ENCODE measurements around the gene FERMT3.

Gene FERMT3

DNA sequence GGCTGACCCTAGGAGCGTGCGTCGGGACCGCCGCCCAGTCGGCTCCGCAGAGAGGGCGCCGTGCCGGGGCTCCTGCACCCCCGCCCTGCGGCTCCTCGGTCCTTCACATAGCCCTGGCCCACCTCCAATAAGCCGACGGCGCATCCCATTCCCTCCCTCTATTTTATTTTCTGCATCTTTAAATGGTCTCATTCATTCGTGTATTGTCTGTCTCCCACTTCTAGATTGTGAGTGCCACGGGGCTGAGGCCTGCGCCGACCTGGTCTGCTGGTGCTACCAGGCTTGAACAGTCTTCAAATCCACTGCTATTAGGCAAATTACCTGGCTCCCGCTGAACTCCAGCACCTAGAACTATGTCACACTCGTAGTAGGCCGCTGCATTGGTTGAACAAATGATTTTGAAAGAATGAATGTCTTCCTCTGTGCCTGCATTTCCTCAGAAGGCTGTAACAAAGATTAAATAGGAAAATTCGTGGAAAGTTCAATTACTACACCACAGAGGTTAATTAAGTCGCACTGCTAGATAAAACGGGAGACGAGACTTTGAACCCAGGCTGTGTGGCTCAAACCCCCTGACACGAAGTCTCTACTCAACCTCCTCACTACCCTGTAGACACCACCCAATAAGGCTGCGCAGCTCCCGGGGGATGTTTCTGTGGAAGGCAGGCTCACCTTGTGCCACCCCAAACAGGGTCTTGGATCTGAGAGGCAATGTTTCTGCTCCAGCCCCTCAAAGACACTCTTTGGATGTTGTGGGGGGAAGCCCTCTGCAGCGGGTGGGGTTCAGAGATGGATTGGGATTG lies 41.4 kb downstream of the FERMT3 start:
- no peak for DNase-seq (ENCODE audit: low read depth in 4 of 4, low spot score in 1 of 4)

DNA sequence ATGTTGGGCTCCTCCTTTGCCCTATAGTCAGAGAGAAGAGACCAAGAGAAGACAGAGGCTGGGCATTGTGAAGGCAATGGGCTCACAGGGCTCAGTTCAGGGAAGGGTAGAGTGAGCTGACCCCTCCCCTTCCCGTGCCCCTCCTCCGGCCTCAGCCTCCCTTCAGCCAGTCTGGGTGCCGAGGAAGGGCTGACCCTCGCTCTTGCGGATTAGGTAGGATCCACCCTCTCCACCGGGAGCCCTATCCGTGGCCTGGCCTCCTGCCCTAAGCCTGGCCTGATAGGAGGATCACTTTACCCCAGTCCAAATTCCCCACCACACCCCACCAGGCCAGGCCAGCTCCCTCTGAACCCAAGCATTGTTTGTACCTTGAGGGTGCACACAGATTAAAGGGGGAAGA lies 42.1 kb downstream of the FERMT3 start:
- DNase-seq (ENCODE audit: low read depth in 4 of 4, low spot score in 1 of 4), result no peak

DNA sequence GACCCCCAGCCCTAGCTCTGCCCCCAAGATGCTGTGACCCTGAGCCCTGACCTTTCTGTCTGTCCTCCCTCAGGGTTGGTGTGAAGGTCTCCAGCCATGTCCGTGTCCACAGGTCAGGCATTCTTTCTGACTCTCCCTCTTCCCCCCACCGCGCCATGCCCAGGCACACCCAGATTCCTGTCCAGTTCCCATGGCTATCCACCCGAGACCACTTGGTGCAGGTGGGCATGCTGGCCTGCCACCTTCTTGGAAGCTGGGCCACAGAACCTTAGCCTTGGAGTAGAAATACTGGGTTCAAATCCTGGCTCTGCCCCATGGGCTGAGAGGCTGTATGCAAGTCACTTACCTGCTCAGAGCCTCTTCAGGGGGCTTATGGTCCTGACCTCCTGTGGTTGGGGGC lies 42.5 kb downstream of the FERMT3 start:
- no peak for DNase-seq (ENCODE audit: low read depth in 4 of 4, low spot score in 1 of 4)

DNA sequence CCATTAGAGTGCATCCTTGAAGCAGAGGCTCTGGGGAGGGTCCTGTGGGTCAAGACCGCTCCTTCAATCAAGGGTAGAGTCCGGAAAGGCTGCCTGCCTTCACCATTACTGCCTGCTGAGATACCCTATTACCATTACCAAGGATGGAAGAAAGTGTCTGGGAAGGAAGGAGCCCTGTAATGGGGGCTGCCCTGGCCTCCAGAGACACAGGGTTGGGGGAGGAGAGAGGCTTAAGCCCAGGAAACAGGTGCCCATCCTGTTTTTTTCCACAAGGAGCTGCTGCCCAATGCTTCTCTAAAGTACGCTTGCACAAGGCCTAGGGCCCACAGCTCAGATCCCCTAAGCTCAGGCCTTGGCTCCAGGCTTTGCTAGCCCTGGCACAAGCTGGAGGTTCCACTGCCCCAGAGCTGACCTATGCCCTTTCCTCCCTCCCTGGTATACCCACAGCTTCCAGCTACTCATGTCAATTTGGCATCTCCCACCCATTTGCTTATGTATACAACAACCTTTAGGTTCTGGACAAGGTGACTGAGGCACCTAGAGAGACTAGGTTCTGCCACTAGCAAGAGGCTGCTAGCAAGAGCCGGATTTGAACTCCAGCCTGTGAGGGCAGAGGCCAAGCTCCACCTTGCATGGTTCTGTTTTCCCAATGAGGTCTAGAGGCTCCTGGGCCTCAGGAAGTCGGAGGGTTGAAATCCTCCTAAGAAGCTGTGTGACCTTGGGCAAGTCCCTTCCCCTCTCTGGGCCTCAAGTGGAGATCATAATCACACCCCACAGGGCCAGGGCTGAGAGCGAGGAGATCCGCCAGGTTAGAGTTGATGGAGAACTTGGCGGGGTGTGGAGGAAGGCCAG lies 43.3 kb downstream of the FERMT3 start:
- DNase-seq (ENCODE audit: low read depth in 4 of 4, low spot score in 1 of 4), result no peak

DNA sequence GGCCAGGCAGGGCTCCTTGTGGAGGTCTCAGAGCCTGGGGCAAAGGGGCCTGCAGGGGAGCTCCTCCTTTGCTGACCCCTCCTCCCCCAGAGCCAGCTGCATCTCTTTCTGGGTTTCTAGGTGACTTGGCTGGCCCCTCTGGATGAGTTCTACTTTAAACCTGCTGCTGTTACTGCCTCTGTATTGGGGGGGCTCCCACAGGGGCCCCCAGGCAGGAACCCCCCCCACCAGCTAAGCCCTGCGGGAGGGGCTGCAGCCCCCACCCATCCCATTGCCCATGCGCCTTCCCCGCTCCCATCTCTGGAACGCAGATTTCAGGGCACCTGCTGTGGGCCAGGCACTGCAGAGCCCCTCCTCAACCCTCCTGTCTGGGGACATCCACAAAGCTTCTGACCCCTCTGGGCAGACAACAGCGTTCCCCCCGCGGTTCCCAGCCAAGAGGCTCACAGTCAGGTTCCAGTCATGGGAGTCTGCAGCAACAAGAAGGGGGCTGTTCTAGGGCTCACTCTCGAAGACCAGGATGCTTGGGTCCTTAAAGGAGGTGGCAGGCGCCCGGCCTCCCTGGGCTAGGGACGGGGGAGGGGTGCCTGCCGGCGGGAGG lies 44.0 kb downstream of the FERMT3 start:
- no peak for DNase-seq (ENCODE audit: low read depth in 4 of 4, low spot score in 1 of 4)

DNA sequence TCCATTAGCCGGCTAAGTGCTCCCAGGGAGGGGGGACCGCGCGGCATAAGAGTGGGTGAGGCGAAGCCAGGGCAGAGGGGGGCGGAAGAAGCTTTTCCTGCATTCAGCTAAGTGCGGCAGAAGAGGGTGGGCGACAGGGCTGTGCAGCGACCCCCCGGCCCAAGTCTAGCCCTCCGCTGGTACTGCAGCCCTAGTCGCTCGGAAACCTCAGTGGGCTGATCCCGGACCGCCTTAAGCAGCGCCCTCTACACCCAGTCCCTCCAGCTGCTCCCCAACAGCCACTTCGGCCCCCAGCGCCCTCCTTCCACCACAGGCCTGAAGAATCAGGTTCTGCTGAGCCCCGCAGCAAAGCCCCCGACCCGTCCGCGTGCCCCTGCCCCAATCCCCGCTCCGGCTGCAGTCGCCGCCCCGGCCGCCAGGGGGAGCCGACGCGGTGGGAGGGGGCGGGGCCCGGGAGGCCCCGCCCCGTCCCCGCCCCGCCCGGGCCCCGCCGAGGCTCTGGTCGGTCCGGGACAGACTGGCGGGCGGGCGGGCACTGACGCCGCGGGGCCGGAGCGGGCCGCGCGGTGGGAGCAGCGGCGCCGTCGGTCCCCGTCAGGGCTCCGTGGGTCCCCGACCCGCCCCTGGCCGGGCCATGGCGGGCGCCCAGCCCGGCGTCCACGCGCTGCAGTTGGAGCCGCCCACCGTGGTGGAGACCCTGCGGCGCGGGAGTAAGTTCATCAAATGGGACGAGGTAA lies 44.7 kb downstream of the FERMT3 start, which contains the start of gene PLCB3:
TSS of gene PLCB3 (plus strand) at position 515 of the 737 bp plus-strand sequence. CDS start at position 635, 120 bp downstream.
- peak in 1 of 4 experiments; percentile 51 for DNase-seq (ENCODE audit: low read depth in 4 of 4, low spot score in 1 of 4)

DNA sequence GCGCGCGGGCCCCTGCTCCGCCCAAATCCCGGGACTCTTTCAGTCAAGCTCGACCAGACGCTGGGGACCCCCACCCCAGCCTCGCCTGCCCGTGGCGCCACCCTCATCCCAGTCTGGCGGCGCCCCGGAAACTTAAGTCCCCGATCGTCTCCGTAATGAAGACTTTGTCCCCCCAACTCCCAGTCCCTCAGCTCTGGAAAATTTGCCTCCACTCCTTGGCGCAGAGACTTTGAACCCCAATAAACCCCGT lies 45.2 kb downstream of the FERMT3 start:
- no peak for DNase-seq (ENCODE audit: low read depth in 4 of 4, low spot score in 1 of 4)

DNA sequence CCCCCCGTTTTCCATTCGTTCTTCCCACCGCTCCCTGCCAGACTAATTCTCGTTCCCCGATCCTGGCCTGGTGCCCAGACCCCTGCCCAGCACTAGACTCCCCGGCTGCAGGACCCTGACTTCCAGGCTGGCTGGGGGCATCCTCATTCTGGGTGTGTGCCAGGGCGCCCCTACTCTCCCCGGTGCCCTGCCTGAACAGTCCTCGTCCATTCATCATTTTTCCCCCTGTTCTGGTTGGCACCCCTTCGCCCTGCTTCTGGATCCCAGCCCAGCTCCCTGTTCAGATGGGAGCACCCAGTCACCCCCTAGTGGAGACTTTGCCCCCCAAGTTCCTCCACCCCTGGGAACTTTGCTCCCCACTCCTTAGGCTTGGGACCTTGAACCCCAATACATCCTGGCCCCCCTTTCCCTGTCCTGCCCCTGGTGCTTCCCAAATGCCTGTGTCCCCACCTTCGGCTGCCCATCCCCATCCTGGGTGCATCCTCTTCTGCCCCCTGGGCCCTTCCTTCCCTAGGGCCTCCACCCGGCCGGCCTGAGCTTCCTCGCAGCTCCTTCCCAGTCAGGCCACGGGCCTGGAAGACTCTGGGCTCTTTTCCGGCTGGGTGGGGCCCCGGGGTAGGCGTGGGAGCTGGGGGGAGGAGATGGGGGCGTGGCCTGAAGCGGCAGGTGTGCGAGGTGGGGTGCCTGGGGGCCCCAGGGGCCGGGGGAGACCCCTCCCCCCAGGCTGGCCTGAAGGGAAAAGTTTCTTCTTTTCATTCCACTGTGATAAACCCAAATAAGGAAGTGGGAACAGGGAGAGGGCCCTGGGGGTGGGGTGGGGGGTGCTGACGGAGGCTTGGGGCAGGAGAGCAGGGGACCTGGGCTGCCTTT lies 45.7 kb downstream of the FERMT3 start:
- DNase-seq (ENCODE audit: low read depth in 4 of 4, low spot score in 1 of 4), result no peak

DNA sequence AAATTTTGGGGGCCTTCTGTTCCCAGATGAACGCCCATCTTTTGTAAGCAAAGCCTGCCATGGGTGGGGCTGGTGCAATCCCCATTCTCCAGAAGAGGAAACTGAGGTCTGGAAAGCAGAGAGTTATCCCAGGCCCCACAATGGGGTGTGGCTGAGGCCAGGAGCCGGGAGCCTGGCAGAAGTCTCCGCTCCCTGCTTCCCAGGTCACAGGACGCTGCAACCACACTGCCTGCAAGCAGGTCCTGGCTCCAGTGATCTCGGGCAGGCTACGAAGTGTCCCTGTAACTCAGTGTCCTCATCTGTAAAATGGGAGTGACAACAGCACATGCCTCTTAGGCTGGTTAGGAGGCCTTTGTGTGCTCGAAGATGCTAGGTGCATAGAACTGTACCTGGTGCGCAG lies 46.5 kb downstream of the FERMT3 start:
- DNase-seq (ENCODE audit: low read depth in 4 of 4, low spot score in 1 of 4), result no peak

DNA sequence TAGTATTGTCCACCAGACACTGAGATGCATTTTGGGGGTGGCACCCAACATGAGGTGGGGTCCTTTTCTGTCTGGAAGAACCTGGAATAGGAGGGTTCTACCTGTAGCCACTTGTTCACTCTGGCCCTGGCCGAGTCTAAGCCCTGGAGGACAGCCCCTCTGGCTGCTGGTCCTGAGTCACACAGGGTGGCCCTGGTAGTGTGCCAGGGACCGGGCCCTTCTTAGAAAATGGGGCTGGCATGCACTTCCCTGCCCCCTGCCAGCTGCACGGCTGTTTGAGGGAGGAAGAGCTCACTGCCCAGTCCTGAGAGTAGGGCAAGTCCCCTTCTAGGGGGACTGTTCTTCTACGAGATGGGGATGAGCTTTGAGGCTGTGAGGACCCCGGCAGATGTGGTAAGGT lies 47.0 kb downstream of the FERMT3 start:
- no peak for DNase-seq (ENCODE audit: low read depth in 4 of 4, low spot score in 1 of 4)

DNA sequence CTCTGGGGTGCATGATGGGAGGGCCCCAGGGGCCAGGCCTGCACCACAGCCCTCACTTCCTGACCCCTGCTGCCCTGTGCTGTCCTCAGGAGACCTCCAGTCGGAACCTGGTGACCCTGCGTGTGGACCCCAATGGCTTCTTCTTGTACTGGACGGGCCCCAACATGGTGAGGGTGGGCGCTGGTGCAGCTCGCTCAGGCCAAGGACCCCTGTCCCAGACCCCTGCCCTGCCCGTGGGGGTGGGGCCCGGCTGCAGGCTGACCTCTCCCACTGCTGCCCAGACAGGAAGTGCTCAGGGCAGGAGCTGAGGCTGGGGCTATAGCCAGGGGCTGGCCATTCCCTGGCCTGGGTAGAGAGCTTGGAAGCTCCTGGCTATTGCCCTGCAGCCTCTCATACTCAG lies 47.8 kb downstream of the FERMT3 start:
- DNase-seq (ENCODE audit: low read depth in 4 of 4, low spot score in 1 of 4), result no peak

DNA sequence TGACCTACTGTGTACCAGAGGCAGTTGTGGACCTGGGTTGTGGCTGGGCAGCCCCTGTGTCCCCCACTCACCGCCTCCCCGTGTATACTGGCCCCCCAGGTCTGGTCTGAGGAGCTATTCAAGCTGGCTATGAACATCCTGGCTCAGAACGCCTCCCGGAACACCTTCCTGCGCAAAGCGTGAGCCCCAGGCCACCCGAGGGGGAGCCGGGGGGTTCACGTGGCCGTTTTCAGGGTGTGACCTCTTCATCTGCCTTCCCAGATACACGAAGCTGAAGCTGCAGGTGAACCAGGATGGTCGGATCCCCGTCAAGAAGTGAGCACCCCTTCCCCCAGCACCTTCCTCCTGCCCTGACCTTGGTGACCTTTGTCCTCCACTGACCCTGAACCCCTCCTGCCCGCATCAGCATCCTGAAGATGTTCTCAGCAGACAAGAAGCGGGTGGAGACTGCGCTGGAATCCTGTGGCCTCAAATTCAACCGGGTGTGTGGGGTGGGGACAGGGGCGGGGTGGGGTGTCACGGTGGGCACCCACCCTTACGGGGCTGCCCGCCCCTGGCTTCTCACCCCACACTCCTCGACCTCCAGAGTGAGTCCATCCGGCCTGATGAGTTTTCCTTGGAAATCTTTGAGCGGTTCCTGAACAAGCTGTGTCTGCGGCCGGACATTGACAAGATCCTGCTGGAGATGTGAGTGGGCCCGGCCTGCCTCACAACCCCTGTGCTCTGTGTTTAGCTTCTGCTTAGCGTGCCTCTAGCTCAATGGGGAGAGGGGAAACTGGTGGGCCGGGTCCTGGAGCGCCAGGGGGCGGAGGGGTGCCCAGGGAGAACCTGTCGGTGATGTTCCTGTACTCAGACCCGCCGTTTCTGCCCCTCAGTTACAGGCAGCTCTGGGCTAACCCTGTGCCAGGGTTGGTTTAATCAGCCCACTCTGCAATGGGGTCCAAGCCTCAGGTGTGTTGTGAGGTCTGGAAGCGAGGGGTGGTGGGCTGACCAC lies 48.9 kb downstream of the FERMT3 start:
- DNase-seq (ENCODE audit: low read depth in 4 of 4, low spot score in 1 of 4), result no peak

DNA sequence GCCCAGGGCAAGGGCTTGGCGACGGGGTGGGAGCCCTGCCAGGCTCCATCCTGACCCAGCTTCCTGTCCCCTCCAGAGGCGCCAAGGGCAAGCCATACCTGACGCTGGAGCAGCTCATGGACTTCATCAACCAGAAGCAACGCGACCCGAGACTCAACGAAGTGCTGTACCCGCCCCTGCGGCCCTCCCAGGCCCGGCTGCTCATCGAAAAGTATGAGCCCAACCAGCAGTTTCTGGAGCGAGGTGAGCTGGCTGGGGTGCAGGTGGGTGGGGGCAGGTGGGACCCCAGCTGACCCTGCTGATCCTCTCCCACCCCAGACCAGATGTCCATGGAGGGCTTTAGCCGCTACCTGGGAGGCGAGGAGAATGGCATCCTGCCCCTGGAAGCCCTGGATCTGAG lies 49.8 kb downstream of the FERMT3 start:
- no peak for DNase-seq (ENCODE audit: low read depth in 4 of 4, low spot score in 1 of 4)

DNA sequence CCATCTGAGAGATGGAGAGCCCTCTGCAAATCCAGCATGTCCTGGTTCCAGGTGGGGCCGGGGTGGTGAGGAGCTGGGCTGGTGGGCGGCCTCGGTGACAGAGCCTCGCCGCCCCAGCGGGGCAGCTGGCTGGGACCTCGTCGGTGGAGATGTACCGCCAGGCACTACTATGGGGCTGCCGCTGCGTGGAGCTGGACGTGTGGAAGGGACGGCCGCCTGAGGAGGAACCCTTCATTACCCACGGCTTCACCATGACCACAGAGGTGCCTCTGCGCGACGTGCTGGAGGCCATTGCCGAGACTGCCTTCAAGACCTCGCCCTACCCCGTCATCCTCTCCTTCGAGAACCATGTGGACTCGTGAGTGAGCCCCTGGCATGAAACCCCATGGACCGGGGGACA lies 51.8 kb downstream of the FERMT3 start:
- no peak for DNase-seq (ENCODE audit: low read depth in 4 of 4, low spot score in 1 of 4)

DNA sequence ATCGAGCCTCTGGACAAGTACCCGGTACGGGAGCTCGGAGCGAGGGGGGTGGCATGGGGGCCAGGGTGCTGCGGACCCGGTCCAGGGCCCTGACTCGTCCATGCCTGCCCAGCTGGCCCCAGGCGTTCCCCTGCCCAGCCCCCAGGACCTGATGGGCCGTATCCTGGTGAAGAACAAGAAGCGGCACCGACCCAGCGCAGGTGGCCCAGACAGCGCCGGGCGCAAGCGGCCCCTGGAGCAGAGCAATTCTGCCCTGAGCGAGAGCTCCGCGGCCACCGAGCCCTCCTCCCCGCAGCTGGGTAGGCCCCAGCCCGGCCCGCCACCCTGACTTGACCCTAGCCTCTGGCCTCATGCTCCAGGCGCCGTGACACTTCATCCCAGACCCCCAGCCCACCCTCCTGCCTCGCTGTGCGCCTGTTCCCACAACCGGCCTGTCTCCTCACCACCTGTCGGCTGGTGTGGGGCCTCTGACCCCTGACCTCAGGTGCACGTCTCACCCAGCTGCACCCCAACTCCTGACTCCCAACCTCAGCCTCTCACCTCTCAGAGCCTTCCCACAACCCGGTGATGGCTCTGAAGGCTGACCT lies 52.5 kb downstream of the FERMT3 start:
- no peak for DNase-seq (ENCODE audit: low read depth in 4 of 4, low spot score in 1 of 4)

DNA sequence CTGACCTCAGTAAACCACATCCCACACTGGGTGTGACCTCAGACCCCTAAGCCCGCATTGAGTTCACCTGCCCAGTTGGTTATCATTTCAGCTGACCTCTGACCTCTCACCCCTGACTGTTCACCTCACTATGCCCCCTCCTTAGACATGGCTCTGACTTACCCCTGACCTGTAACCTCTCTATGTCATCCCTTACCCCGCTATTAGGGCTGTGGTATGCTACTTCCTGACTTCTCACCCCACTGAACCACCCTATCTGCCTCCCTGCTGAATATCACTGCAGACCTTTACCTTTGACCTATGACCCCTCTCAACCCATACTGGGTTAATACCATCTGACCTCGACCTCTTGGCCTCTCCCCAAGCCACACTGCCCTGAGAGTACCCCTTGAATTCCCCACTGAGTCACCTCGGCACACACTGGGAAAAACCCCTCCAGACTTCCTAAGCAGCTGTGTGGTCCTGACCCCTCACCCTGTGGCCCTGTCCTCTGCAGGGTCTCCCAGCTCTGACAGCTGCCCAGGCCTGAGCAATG lies 53.1 kb downstream of the FERMT3 start:
- no peak for DNase-seq (ENCODE audit: low read depth in 4 of 4, low spot score in 1 of 4)

DNA sequence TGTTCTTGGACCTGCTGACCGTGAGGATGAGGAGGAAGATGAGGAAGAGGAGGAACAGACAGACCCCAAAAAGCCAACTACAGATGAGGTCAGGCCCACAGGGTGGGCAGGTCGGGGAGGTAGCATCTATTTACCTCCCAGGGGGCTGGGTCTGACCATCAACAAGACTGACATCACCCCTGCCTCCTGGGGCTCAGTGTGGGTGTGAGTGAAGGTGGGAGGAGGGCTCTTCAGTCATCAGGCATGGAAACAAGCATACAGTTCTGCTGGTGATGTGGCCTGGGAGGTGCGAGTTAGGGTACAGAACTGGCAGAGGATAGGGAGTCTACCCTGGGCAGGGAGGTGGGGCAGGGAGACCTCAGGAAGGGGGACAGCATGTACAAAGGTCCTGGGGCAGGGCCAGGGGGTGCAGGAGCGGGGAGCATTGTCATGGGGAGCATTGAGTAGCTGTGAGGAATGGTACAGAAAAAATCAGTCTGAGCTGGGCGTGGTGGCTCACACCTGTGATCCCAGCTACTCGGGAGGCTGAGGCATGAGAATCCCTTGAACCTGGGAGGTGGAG lies 53.7 kb downstream of the FERMT3 start:
- no peak for DNase-seq (ENCODE audit: low read depth in 4 of 4, low spot score in 1 of 4)

DNA sequence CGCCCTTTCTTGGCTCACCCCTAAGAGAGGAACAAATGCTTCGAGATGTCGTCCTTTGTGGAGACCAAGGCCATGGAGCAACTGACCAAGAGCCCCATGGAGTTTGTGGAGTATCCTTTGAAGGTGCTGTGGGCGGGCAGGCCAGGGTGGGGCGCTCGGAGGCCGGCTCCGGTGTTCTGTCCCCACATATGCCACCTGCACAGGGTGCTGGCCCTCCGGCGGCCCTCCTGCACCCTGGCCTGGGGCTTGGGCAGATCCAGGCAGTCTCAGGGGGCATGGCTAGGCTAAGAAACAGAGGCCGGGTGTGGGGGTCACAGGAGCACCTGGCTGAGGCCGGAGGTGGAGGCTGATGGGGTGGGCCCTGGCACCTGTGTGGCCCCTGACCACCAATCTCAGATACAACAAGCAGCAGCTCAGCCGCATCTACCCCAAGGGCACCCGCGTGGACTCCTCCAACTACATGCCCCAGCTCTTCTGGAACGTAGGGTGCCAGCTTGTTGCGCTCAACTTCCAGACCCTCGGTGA lies 55.1 kb downstream of the FERMT3 start:
- no peak for DNase-seq (ENCODE audit: low read depth in 4 of 4, low spot score in 1 of 4)

Measured in stimulated activated CD4-positive, alpha-beta T cell treated with anti-CD3 and anti-CD28 coated beads, Interleukin-1b, Interleukin-23, amount 100 ng/mL, for 24 hours (primary cell).